Placental epithelial cell (primary cell): Measurements from ENCODE around the gene LOX. TPM values are rescaled to one million over a fixed set of nuclear protein-coding genes. Genes with fewer than 3 reads are reported as not detected.

Experiments used
- total RNA-seq: library from RNA; depleted of rRNA; stranded (reverse); fragments of >200 nt; gene quantifications from 2 replicates; pipeline ENCODE4 v1.2.3, GENCODE V29; 2012

LOX gene
- 7.9 and 37.3 TPM in 2 replicates for total RNA-seq

DNA sequence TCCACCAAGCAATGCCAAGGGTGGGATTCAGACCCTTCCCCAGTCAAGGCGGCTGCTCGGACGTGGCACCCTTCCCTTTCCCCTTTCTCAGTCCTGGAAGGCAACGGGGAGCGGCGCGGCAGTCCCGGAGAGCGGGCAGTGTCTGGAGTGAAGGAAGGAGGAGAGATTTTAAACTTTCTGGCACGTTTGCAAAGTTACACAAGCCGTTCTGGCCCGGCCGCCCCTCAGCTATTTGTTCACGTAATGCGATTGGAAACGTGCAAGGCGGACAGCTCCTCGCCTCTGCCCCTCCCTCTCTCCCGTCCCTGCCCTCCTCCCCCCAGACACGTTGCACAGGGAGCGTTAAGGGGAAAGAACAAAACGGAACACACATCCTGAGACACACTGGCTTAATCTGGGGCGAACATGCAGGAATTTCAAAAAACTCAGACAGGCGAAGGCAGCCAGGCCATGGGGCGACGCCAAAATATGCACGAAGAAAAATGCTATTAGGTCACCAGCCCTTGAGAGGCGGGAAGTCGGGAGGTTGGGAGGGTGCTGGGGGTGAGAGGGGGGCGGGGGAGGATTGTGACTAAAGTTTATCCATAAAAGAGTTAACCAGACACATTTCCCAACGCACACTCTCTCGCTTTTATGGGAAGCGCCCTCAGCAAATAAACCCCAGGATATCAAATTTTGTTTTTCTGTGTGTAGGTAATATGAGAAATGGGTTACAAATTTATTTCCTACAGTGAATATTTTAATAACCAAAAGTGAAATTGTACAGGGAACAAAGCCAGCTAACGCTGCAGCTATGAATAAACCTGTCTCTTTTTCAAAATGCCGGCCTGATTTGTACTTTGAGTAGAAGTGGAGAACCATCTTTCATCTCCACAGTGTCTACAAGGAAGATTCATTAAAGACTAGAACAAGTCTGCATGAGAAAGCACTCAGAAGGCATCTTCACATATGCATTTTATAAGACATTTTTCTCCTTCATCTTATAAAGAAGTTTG, at the start of gene LOX:
TSS of gene LOX (minus strand) at position 144 of the 995 bp plus-strand sequence. CDS start 274 bp downstream, outside the sequence.

Other genes with a start within 250 kb of the LOX start
- gene FTMT, start 226.4 kb downstream of the LOX start, total RNA-seq = not detected in 2 replicates
- gene SRFBP1, start 116.3 kb downstream of the LOX start, total RNA-seq = 6.7 and 11.0 TPM in 2 replicates
- gene ZNF474, start 51.3 kb upstream of the LOX start, total RNA-seq = 0.22 and 0.39 TPM in 2 replicates
- 0.11 and 2.0 TPM in 2 replicates for gene SNCAIP, start 234.0 kb upstream of the LOX start, total RNA-seq